ENCODE results near the gene MTHFSD. TPM values are rescaled to one million over a fixed set of nuclear protein-coding genes. Genes with fewer than 3 reads are reported as not detected.

The MTHFSD gene
- total RNA-seq, 1 donor from 2014 or later: 27.7 TPM

GRCh38 chr16:86515777-86516622 lies 39.0 kb downstream of the MTHFSD start:
- TF ChIP-seq, protein P1, sequence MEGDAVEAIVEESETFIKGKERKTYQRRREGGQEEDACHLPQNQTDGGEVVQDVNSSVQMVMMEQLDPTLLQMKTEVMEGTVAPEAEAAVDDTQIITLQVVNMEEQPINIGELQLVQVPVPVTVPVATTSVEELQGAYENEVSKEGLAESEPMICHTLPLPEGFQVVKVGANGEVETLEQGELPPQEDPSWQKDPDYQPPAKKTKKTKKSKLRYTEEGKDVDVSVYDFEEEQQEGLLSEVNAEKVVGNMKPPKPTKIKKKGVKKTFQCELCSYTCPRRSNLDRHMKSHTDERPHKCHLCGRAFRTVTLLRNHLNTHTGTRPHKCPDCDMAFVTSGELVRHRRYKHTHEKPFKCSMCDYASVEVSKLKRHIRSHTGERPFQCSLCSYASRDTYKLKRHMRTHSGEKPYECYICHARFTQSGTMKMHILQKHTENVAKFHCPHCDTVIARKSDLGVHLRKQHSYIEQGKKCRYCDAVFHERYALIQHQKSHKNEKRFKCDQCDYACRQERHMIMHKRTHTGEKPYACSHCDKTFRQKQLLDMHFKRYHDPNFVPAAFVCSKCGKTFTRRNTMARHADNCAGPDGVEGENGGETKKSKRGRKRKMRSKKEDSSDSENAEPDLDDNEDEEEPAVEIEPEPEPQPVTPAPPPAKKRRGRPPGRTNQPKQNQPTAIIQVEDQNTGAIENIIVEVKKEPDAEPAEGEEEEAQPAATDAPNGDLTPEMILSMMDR (IDR thresholded peaks at IDR 0.05; ENCODE audit: partially characterized antibody, unreplicated experiment): no peak
- H3K4me3 Mint-ChIP-seq (ENCODE audit: unreplicated experiment): peak overlapping the region; percentile 70
- no peak overlapping the region for H3K27ac Mint-ChIP-seq (ENCODE audit: unreplicated experiment)
- H3K36me3 Mint-ChIP-seq (ENCODE audit: unreplicated experiment): no peaks in the 10 kb centered on the region
- DNase-seq: peak; percentile 50
- peaks cover 14% of the 10 kb centered on the region for H3K9me3 Mint-ChIP-seq (ENCODE audit: unreplicated experiment)
- H3K4me1 Mint-ChIP-seq (ENCODE audit: low read depth, unreplicated experiment): peaks cover 12% of the 10 kb centered on the region
- peaks cover 32% of the 10 kb centered on the region for H3K27me3 Mint-ChIP-seq (ENCODE audit: unreplicated experiment)

GRCh38 chr16:86515413-86515776 lies 39.6 kb downstream of the MTHFSD start:
- Mint-ChIP-seq H3K4me3 (ENCODE audit: unreplicated experiment) (no peak overlapping the region), H3K27me3 (ENCODE audit: unreplicated experiment) (peaks cover 32% of the 10 kb centered on the region), H3K36me3 (ENCODE audit: unreplicated experiment) (no peaks in the 10 kb centered on the region), H3K9me3 (ENCODE audit: unreplicated experiment) (peaks cover 14% of the 10 kb centered on the region), H3K4me1 (ENCODE audit: low read depth, unreplicated experiment) (peaks cover 12% of the 10 kb centered on the region), H3K27ac (ENCODE audit: unreplicated experiment) (no peak overlapping the region)
- TF ChIP-seq, protein P1 (IDR thresholded peaks at IDR 0.05; ENCODE audit: partially characterized antibody, unreplicated experiment): no peak
- DNase-seq: peak; percentile 43

DNA sequence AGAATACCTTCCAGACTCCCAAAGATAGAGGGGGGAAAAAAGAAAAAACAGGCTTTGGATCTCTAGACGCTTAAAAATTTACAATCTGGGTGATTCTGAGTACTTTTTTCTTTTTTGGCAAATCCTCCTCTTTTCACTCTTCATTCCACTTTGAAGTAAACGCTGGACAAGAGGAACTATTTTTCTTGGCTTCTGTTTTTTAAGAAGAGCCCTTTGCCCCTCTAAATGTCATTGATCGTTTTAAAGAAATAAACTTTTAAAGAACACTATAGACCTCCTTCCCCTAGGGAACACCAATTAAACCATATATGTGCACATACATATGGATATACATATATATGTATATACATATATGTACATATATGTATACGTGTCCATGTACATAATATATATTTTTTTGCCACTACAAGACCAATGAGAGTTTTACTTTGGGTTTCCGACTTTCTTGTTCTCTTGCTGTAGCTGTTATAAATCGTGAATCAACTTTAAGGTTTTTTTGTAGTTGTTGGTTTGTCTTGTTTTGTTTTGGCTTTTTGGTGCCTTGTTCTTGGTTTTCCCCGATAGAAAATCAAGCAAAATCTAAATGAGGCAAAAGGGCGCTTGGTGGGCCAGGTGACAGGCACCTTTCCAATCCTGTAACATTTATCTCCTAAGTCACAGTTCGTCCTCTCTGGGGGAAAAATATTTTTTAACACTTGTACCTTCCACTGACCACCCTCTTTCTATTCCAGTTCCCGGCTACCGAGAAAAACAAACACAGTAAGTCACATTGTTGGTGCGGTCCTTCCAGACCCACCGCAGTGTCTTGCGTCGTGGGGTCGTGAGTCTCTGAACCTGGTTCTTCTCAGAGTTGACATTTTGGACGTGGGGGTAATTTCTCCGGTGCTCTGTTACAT lies 40.3 kb downstream of the MTHFSD start:
- Mint-ChIP-seq H3K9me3 (ENCODE audit: unreplicated experiment) (peaks cover 14% of the 10 kb centered on the region), H3K36me3 (ENCODE audit: unreplicated experiment) (no peaks in the 10 kb centered on the region)

DNA sequence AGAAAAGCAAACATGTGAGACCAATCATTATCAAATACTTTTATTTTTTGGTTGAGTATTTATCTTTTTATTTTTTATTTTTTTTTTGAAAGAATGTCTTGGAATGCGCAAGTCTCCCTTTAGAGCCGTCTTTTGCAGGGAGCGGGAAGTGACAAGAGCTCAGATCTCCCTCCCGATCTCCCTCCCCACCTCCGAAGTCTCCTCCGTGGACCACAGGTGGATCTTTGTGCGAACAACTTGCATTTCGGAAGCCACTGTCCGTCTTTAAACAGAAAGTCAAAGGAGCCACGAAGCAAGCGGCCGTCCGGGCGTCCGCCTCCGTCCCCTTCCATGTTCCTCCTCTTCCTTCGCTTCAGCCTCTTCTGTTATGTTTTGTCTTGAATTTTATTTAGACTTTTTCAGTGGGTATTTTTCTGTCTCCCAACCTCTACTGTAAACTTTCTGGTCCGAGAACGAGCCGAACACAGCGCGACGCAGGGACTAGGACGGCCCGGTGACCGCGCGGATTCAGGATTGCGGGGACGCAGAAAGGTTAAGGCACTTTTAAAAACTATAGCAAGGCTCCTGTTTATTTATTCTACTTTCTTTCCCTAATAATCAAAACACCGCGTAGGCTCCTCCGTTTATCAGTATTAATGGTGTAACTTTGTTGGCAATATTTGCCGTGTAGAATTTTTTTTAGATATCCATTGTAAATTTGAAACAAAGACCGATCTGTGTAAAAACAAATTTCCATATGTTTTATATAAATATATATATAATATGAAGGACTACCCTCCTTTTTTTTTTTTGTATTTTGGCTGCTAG lies 41.4 kb downstream of the MTHFSD start:
- Mint-ChIP-seq H3K9me3 (ENCODE audit: unreplicated experiment) (peaks cover 14% of the 10 kb centered on the region), H3K36me3 (ENCODE audit: unreplicated experiment) (no peaks in the 10 kb centered on the region), H3K4me1 (ENCODE audit: low read depth, unreplicated experiment) (peaks cover 12% of the 10 kb centered on the region), H3K27ac (ENCODE audit: unreplicated experiment) (no peak overlapping the region), H3K4me3 (ENCODE audit: unreplicated experiment) (peak overlapping the region; percentile 66), H3K27me3 (ENCODE audit: unreplicated experiment) (peaks cover 29% of the 10 kb centered on the region)
- DNase-seq: peak; percentile 19
- TF ChIP-seq, protein P1 (IDR thresholded peaks at IDR 0.05; ENCODE audit: partially characterized antibody, unreplicated experiment): no peak

More for the DNA sequence above, 40.3 kb downstream of the MTHFSD start:
- TF ChIP-seq, protein P1 (IDR thresholded peaks at IDR 0.05; ENCODE audit: partially characterized antibody, unreplicated experiment): no peak
- Mint-ChIP-seq H3K27ac (ENCODE audit: unreplicated experiment) (no peak overlapping the region), H3K4me3 (ENCODE audit: unreplicated experiment) (peak overlapping the region; percentile 38), H3K27me3 (ENCODE audit: unreplicated experiment) (peaks cover 32% of the 10 kb centered on the region), H3K4me1 (ENCODE audit: low read depth, unreplicated experiment) (peaks cover 12% of the 10 kb centered on the region)
- DNase-seq: no peak
